HG03135 (cell line): ENCODE results near the gene CBLN3.
"Not testable (repeated sequence)": the region's sequence is repeated elsewhere in the genome, so short reads cannot be mapped to it uniquely, and the experiment has no call there.

Experiments
- ATAC-seq: cut with Tn5 transposase; IDR thresholded peaks from one replicate; pipeline ENCODE4 v1.9.1; 2021; ENCODE audit warnings: mild to moderate bottlenecking, moderate library complexity; ENCODE audit not compliant: unreplicated experiment

The CBLN3 gene

DNA sequence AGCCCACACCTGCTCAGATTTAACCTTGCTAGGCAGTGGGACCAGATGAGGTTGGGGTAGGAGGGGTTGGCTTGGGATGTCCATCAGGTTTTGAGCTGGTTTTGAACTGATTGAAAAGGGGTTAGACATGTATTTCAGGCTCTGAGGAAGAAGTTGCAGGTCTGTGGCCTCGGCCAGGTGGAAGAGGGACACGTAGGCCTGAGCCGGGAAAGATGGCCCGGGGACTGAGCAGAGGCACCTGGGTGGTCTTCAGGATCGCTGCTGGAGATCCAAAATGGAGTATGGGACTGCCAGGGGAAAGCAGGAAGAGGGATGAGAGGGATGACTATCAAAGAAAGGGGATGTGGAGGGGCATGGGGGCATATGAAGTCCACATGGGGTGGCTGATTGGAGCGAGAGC lies 23.1 kb downstream of the CBLN3 start:
- ATAC-seq = no peak

DNA sequence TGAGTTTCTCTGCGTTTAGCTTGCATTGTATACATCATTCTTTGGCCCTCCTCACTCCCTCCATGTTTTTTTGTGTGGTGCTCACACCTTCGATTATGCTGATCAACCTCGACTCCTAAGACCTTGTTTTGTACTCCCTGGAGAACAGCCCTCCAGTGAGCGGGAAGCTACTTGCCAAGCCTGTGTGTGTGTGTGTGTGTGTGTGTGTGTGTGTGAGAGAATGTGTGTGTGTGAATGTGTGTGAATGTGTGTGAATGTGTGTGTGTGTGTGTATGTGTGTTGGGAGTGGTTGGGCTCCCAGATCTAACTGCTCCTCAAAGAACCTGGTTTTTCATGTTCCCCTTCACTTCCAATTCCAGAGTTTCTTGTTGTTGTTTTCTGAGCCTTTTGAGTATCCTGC lies 24.7 kb downstream of the CBLN3 start:
- ATAC-seq = no peak

DNA sequence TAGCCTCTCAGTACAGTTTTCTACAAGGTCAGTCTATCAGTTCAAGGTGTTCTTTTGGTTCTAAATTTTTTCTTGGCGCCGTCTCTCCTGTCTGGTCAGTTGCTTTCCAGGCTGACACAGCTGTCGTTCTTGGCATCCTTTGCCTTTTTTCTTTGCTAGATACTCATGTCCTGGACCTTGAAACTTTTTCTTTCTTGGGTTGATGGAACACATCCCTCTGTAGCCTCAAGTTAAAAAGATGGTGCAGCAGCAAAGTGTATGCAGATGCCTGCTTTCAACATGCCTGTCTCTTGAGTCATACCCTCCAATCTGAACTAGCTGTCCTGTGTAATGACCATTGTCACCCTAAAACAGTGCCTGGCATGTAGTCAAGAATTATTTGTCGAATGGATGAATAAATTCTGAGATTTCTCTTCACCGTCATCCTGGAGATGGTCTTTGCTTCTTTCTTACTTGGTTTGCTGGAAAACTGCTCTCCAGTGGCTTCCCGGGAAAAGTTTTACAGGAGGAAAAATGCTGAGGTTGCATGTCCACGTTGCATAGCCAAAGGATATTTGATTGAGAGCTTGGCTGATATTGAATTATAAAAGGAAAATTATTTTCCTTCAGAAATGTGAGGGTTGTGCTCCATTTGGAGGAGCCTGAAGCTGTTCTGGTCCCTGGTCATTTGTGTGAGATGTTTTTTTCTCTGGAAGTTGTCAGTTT lies 26.0 kb downstream of the CBLN3 start:
- no peak for ATAC-seq

DNA sequence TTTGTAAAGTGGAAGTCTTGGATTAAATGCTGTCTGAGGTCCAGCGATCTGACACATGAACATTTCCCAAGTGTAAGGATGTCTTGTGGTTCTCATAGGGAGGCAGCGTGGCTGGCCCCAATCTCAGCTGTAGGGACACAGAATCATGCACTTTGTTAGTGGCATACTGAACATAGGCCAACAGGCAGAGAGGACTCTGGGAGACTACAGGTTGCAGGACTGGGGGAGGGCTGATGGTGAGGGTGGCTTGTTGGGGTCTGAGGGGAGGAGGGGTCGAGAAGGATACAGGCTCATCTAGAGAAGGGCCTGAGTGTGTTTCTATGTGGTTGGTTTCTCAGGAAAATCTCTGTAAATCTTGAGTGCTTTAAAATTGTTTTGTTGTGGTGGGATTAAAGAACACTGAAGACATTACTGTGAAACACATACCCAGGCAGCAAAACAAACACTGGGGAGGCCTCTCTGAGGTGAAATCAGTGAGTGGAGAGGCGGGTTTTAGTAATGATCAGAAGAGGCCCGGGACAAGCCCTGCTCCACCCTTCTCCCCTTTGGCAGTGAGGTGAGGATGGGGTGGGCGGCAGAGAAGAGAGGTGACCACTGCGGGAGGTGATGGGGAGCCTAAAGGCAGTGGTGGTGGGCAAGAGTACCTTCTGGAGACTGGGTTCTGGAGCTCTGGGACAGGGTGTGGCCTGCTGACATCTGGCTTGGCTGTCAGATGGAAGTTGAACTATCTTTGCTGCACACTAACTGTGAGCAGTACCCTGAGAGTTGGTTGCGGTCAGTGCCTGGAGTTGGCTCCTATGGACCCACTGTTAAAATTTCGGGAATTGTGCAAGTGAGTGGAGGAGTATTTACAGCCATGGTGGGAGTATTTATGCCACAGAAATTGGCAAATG lies 27.4 kb downstream of the CBLN3 start:
- no peak for ATAC-seq

DNA sequence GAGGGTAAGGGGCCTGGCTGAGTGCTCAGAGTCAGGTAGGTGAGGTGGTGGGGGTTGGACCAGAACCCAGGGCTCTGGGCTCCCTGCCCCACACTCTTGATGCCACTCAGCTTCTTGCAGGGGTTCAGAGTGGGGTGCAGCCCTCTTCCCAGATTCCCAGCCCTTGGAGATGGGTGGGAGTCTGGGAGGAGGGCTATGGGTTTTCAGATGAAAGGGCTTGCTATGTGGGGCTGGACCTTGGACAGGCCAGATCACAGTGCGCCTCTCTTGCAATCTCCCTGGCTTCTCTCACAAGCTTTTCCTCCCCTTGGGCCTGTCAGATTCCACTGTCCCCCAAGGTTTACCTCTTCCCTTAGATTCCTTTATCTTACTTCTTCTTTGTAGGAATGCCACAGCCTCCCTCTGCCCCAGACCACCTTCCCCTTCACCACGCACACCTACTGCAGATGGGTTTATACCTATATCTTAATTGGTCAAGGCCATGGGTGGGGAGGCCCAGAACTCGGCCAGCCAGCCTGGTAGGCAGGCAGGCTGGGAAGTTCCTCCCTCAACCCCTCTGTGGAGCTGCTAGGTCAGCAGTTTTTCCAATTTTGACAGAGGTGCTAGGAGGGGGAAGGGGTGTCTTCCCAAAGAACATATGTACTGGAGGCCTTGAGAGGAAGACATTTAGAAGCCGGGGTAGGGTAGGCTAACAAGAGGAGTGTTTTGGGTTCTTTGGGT lies 29.3 kb downstream of the CBLN3 start:
- ATAC-seq = no peak

DNA sequence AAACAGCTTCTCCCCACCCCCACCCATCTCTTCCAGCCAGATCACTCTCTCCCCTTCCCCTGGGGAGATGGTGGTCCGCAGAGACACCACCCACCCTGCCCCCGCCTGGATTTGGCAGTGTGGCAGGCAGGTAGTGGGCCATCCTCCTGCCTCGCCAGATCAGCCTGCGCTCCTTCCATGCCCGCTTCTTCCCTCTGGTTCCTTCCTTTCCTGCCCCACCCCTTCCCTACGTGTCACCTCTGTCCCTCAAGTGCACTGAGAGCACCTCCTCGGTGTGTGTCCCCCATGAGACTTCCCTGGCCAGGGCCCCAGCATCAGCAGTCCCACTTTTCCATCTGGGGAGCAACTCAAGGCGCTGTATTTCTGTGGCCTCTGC lies 30.0 kb downstream of the CBLN3 start:
- no peak for ATAC-seq

DNA sequence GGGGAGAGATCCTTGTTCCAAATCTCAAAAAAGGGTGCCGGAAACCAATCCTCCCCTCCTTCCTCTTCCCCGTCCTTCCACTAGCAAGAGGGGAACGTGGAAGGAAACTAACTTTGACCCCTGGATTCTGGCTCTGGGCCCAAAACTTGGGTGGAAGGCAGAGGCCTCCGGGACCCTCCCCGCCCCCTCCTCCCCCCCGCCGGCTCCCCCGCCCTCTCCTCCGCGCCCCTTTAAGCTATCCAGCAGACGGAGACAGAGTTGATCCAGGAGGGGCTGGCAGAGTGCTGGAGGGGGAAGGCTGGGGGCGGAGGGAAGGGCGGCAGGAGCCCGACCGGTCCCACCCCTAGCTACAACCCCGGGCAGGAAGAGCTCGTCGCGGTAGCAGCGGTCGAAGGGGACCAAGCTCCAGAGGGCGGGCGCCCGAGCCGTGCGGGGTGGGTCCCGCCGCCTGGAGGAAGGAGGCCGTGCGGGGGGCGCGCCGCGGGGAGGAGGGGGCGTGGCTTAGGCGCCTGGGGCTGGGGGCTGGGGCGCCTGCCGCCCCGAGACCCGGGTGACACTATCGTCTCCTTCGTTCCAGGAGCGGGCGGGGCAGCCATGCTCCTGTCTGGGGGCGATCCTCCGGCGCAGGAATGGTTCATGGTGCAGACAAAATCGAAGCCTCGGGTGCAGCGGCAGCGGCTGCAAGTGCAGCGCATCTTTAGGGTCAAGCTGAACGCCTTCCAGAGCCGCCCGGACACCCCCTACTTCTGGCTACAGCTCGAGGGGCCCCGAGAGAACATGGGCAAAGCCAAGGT lies 30.6 kb downstream of the CBLN3 start, which contains the start of gene NYNRIN:
TSS of gene NYNRIN (plus strand) at position 351 of the 794 bp plus-strand sequence. CDS start at position 595, 244 bp downstream.
- no peak for ATAC-seq

DNA sequence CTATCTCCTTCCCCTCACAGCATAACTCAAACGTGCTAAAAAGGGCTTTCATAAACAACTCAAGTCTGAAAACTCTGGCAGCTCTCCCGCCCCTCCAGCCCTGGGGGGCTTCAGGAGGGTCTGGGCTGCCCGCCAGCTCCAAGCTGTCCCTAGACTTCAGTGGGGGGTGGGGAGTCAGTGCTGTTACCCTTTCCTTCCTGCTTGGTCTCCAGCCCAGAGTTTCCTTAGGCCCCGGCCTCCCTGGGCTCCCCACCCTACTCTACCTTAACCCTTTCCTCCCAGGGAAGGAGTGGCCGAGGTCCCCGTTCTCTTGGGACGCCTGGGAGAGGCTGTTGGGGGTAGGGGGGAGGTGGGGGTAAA lies 31.2 kb downstream of the CBLN3 start:
- no peak for ATAC-seq

DNA sequence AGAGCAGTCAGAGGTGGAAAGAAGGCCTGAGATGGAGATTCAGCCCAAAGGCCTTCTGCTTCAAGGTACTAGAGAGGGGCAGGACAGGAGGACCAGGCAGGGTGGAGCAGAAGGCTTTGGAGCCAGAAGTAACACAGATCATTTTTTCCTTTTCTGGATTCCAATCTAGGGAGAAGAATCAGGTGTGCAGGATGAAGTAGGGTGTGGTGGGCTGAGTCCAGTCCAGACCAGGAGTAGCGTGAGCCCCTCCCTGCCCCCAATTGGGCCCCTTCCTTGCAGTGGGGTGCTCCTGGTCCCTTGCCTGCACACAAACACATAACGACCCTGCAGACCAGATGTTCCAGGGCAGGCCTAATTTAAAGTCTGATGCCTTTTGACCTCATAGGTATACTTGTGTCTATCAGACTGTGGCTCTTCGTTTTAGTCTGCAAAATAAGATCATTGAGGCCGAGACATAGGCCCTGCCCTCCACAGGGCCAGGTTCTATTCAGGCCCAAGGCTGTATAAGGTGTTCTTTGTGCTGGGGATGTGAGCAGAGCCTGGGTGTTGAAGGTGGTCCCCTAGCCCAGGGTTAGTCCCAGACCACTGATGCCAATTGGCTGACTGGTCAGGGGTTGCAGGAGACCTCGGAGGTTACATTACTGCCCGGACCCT lies 31.7 kb downstream of the CBLN3 start:
- ATAC-seq = no peak

DNA sequence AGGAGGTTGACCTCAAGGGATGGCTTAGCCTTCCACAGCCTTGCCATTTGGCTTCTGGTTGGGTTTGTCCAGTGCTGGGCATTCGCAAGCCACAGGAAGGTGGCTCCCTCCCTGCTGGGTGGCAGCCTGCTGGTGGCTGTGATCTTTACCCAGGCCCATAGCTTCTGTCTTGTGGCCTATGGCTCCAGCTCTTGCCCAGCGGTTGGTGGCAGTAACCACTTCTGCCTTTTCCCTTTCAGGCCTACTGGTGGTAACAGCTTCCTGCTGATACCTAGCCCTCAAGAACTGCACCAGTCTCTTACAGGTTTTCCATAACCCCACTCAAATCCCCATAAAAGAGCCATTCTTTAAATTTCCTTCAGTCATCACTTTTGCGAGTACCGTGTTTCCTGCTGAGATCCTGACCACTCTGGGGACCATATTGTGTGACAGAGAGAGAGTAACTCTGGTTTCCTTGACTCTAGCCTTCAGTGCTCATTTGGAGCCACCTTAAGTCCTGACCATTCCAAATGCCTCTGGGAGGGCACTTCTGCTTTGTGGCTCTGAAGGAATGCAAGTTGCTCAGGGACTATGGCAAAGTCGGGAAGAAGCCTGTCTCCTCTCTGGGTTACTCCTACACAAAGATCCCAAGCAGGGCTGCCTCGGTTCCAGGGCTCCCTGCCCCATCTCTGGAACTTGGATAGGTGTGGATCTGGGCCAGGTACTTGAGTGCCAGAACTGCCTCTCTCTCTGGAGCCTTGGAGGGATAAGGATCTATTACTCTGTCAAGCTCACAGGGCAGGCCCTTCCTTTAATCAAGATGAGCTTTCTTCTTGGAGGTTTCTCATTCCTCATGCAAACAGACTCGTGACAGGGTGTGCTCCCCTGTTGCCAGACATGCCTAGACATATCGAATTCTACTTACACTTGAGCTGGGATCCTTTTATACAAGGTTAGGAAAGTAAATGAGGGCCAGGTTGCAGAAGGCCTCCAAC lies 33.6 kb downstream of the CBLN3 start:
- ATAC-seq = no peak

DNA sequence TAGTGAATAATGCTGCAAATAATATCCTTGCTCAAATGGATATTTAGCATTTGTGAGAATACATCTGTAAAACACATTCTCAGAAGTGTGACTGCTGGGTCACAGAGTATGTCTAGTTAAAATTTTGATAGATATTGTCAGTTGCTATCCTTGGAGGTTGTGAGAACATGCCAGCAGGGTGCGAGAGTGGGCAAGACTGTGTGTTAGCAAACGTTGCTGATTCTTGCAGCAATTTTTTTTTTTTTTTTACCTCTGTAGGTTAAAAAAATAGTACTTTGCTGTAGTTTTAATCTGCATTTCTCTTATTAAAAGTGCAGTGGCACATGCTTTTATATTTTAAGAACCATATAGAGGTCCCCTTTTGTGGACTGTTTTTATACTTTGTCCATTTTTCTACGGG lies 35.2 kb downstream of the CBLN3 start:
- ATAC-seq = no peak

DNA sequence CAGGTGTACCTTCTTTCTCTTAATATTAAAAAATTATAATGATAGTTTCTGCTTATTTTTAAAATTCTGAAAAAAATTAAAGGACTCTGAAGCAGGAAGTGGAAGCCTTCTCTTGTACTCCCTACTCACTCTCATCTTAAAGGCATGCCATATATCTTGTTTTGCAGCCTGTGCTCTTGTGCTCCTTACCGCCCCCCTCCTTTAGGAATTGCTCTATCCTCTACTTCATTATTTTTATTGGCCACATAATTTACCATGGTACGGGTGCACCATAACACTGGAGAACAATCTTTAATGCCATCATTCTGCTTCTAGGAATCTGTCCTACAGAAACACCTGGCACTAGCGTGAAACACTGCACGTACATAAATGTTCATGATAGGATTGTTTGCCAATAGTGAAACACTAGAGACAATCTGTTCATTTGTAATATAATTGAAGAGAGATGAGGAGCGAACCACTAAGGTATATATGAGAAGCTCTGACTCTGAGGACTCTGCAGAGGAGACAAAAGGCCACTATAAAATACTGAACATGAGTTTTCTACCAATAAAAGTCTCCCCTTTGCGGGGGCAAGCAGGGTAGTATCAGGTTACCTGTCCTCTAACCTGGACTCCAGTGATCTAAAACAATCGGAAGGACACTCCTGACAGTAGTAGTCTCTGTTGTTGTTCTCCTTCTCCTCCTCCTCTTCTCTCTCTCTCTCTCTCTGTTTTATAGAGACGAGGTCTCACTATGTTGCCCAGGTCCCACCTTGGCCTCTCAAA lies 37.0 kb downstream of the CBLN3 start:
- ATAC-seq = no peak

DNA sequence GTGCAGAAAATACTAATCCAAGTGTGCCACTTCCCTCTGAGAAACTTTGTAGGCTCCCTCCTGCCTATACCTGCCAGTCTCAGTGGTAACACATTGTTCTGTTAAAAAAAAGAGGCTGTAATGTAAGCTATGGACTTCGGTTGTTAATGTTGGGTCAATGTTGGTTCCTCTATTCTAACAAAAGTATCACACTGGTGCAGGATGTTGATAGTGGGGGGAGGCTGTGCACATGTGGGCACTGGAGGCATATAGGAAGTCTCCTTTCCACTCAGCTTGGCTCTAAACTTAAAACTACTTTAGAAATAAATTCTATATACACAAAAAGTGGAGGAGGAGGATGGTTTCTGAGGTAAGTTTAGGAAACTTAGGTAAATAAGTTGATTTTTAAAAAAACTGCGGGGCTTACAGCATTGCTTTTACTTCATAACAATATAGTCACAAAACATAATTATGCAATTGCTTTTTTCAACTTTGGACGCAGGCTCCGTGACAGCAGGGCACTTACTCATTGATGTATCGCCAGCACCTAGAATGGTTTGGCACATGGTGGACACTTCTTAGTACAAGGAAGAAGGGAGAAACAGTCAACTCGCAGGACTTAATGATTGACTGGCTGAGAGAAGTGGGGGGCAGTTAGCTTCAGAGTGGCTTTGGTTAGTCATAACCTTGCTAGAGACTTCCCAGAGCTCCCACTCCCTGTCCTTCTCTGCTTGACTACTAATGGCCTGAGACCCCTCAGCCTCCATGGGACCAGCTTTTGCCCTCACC lies 38.6 kb downstream of the CBLN3 start:
- ATAC-seq = no peak

DNA sequence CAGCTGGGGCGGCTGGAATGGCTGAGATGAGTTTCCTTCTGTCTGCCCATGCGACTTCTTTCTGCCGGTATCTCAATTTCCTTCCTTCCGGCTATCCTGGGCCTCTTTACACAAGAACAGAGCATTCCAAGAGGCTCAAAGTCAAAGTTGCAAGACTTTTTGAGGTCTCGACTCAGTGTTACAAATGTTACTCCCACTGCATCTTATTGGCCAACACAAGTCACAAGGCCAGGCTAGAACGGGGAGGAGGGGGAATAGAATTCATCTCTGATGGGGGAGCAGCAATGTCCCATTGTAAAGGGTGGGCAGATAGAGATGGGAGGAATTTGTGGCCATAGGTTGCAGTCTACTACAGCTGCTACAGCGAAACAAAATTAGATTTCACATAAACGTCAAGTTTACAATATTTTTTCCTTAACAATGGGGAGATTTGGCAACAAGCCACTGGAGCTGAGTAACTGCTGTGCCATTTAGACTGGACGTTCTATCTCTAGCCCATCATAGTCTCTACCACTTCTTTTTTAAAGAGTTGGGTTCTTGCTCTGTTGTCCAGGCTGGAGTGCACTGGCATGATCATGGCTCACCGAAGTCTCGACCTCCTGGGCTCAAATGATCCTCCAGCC lies 40.1 kb downstream of the CBLN3 start:
- no peak for ATAC-seq

DNA sequence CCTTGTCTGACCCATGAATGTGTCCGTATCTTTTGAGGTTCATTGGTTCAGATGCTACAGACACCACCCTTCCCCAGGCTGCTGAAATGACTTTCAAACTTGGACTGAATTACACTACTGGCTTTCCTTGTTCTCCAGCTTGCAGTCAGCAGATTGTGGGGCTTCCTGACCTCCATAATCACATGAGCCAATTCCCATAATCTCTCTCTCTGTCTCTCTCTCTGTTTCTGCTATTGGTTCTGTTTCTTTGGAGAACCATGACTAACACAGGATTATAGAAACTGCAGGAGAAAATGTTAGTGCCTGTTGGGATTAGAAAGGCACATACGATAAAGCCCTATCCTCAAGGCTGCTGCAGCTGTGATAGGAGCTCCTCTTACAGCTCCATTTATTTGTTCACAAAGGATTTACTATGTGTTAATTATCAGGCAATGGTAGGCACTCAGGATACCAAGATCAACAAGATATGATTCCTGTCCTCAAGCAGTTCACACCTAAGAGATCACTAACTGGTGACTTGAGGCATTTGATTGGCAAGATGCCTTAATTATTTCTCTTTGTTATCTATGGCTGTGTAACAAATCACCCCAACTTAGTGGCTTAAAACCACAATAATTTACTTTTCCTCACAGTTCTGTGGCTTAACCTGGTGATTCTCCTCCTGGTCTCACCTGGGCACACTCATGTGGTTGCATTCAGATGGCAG lies 40.8 kb downstream of the CBLN3 start:
- ATAC-seq = no peak

DNA sequence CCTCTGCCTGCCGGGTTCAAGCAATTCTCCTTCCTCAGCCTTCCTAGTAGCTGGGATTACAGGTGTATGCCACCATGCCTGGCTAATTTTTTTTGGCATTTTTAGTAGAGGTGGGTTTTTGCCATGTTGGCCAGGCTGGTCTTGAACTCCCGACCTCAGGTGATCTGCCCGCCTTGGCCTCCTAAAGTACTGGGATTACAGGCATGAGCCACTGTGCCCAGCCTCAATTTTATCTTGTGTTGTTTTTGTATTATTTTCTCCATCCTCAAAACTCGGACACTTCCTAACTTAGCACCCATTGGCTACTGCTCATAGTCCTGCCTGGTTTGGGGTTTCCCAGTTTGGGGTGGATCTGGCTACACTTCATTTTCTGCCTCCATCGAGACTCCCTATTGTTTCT lies 41.9 kb downstream of the CBLN3 start:
- ATAC-seq = not testable (repeated sequence)

DNA sequence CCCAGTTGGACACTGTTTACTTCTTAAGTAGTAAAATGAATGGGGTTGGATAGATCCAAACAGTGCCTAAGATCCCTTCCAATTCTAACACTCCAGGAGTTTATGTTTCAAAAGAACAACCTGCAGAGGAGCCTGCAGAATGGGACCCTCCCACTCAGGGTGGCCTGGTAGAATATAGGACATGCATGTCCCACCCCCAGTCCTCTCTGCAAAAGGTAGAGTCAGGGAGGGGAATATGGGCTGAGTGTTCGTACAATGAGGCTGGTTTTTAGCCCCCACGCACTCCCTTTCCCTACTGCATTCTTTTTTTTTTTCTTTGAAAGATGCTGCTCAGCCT lies 42.5 kb downstream of the CBLN3 start:
- no peak for ATAC-seq
